Sigmoid colon (tissue), 7 donors: ENCODE results near the gene LDLRAD4. TPM values are rescaled to one million over a fixed set of nuclear protein-coding genes. Genes with fewer than 3 reads are reported as not detected.

Experiments
- DNase-seq: peaks from one replicate; pipeline ENCODE4 v3.0.0-alpha.2; 2019
- H3K27ac ChIP-seq, 4 donors: fragments of 200-600 bp; sonication (generic); one replicate each; pipeline ENCODE4 v1.5.1; 2016 to 2019; ENCODE audit warnings: mild to moderate bottlenecking in 1 of 4
- H3K27me3 ChIP-seq, 3 donors: fragments of 200-600 bp; sonication (generic); one replicate each; pipeline ENCODE4 v1.5.1; 2019; ENCODE audit warnings: mild to moderate bottlenecking in 1 of 3
- H3K36me3 ChIP-seq, 4 donors: fragments of 200-600 bp; sonication (generic); one replicate each; pipeline ENCODE4 v1.5.1; 2016 to 2019
- H3K4me1 ChIP-seq, 4 donors: fragments of 200-600 bp; sonication (generic); one replicate each; pipeline ENCODE4 v1.5.1; 2017 to 2019
- H3K4me3 ChIP-seq, 4 donors: fragments of 200-600 bp; sonication (generic); one replicate each; pipeline ENCODE4 v1.5.1; 2017 to 2019; ENCODE audit warnings: mild to moderate bottlenecking in 2 of 4, moderate library complexity in 1 of 4
- H3K9me3 ChIP-seq, 4 donors: fragments of 200-600 bp in 3 of 4; sonication (generic) in 3 of 4; one replicate each; pipeline versions ENCODE4 v1.5.1 to v1.6.1; 2013 to 2019
- CTCF ChIP-seq, 4 experiments: fragments of 450-650 bp in 3 of 4; fragments of 200-600 bp in 1 of 4; IDR thresholded peaks; one replicate each; pipeline ENCODE4 v1.5.1; 2016 to 2019; ENCODE audit warnings: antibody characterized with exemption in 4 of 4, mild to moderate bottlenecking in 3 of 4, moderate library complexity in 2 of 4
- EP300 ChIP-seq, 4 donors: sonication (generic); formaldehyde crosslinking; IDR thresholded peaks; one replicate each; pipeline ENCODE4 v1.6.1; 2017; ENCODE audit warnings: antibody characterized with exemption in 4 of 4
- POLR2A ChIP-seq, 2 donors: fragments of 450-650 bp; IDR thresholded peaks; one replicate each; pipeline ENCODE4 v1.6.1; 2016; ENCODE audit warnings: antibody characterized with exemption in 2 of 2, mild to moderate bottlenecking in 2 of 2, moderate library complexity in 2 of 2
- POLR2AphosphoS5 ChIP-seq, 4 donors: sonication (generic); formaldehyde crosslinking; IDR thresholded peaks; one replicate each; pipeline ENCODE4 v1.6.1; 2017; ENCODE audit warnings: antibody characterized with exemption in 4 of 4
- WGBS, 2 donors: extraction: QIAGEN DNeasy Blood & Tissue Kit; methylation state at CpG; one replicate each; pipeline ENCODE4 v1.1.7; 2013; 5-methylcytosine and 5-hydroxymethylcytosine counted together
- intact Hi-C: fragments of 100-400 bp; cut with DNase I; formaldehyde crosslinking; loops from one replicate; pipeline ENCODE4 v1.15.1; 2023
- polyA plus RNA-seq, 3 donors: library from polyadenylated mRNA; stranded (reverse); fragments of 200-250 nt; gene quantifications; one replicate each; pipeline ENCODE4 v1.2.3, GENCODE V29; 2013
- total RNA-seq, 4 donors: library from RNA; depleted of rRNA; stranded (reverse); fragments of >200 nt; gene quantifications; one replicate each; pipeline ENCODE4 v1.1.0, GENCODE V29; 2016
- donor health status: healthy with polysubstance abuse.
- donor health status: Bipolar disorder and iron deficiency.
- donor health status: healthy.

Gene LDLRAD4
- total and polyA plus RNA-seq, 7 donors = 1.2 to 28.2 (median 17.2) TPM

DNA sequence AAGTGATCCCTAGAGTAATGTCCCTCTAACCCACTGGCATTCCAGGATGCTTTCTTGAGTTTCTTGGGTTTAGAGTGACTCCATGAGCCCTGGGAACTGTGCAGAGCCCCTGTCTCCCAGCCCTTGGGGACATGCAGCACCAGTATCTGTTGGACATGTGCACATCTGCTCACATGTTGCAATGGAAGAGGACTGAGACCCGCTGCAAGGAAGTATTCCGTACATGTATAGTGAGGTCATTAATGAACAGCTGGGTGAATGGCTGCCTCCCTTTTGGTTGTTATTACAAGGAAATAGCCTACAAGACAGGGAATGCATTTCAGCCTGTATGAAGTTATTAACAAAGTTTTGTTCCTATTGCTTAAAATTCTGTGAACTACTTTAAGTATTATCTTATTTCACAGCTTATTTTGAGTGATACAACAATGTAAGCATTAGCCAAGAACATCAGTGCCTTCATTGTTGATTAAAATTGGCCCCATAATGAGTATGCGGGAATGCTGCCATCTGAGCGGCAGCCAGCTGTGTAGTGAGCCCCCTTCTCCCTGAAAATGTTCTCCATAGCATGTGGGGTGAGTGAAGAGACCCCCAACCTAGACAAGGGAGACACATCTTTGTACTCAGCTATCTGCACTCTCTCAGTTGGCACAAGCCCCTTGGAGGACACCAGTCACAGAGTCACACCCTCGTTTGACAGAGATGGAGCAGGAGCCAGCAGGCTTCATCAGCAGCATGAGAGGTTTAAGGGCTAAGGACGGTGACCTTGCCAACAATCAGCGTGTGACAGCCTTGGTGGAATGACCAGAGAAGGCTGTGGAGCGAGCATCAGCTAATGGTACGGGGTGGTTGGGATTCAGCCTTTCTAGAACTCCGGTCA lies 420.4 kb downstream of the LDLRAD4 start:
- TF ChIP-seq POLR2A (IDR thresholded peaks at IDR 0.05) = no peak
- no peak for TF ChIP-seq CTCF (IDR thresholded peaks at IDR 0.05)
- no peak for TF ChIP-seq POLR2AphosphoS5 (IDR thresholded peaks at IDR 0.05)
- no peak for TF ChIP-seq EP300 (IDR thresholded peaks at IDR 0.05)
- H3K27me3 ChIP-seq = no peaks in the 10 kb centered on the region
- WGBS, 2 donors = 93 to 94% methylated on average over 10 of the region's 10 CpGs
- peaks cover 0 to 20% (median 10%) of the 10 kb centered on the region in 4 donors for H3K4me1 ChIP-seq
- H3K9me3 ChIP-seq = no peaks in the 10 kb centered on the region
- peak; percentile 51 for DNase-seq
- H3K4me3 ChIP-seq = no peak overlapping the region
- H3K27ac ChIP-seq = no peak overlapping the region
- H3K36me3 ChIP-seq = no peaks in the 10 kb centered on the region
- intact Hi-C loops = no loop called here

GRCh38 chr18:13640266-13640860 lies 421.8 kb downstream of the LDLRAD4 start:
- no peaks in the 10 kb centered on the region for H3K9me3 ChIP-seq
- peaks cover 0 to 20% (median 10%) of the 10 kb centered on the region in 4 donors for H3K4me1 ChIP-seq
- H3K27ac ChIP-seq = no peak overlapping the region
- no peaks in the 10 kb centered on the region for H3K27me3 ChIP-seq
- intact Hi-C loops = loop anchor here (5.0 kb wide), 1 partner anchor 523 kb away; no protein-coding TSS in a partner anchor
- H3K4me3 ChIP-seq = no peak overlapping the region
- WGBS, 2 donors = 85 to 87% methylated on average over 10 of the region's 10 CpGs
- TF ChIP-seq POLR2AphosphoS5 (IDR thresholded peaks at IDR 0.05) (no peak), CTCF (IDR thresholded peaks at IDR 0.05) (no peak), EP300 (IDR thresholded peaks at IDR 0.05) (no peak), POLR2A (IDR thresholded peaks at IDR 0.05) (no peak)
- DNase-seq = peak; percentile 25
- peaks cover 0 to 8% (median 3%) of the 10 kb centered on the region in 4 donors for H3K36me3 ChIP-seq

DNA sequence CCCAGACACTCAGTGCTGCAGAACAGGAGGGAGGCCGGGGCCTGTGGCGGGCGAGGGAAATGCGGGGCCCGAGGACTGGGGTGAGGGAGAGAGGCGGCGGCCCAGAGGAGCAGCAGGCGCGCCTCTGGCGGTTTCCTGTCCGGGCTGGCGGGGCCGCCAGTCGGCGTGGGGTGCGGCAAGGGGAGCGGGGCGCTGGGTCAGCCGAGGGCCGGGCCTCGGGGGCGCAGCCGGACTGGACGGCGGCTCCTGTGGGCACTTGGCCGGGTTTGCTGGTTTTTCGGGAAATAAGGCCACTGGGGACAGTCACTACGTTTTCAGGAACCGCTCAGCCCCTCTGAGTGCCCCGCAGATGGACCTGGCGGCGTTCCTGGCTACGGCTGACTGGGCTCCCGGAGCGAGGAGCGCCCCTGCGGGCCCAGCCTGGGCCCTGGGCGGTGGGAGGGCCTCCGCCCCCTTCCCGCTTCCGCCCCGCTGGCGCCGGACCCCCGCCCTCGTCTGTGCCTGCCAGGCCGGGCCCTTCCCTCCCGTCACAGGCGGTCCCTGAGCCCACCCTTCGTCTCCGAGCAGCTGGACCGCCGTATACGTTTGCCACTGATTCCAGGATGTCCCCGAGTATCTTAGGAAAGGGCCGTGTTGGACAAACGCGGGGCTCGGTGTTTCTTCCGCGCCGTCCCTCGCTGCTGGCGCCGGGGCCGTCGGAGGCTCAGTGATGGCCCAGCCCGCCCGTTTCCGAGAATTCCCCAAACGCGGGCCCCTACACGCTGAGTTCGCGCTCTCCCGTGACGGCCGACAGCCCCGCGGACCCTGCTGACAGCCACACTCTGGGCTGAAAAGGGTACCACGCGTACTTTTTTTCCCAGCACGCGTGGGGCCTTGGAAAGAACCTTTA lies 423.2 kb downstream of the LDLRAD4 start:
- intact Hi-C loops = loop anchor here (5.0 kb wide), 1 partner anchor 524 kb away; no protein-coding TSS in a partner anchor
- H3K27ac ChIP-seq = peak overlapping the region; percentile 36 to 60 (median 52)
- DNase-seq = peak; percentile 69
- peaks cover 0 to 20% (median 10%) of the 10 kb centered on the region in 4 donors for H3K4me1 ChIP-seq
- peaks cover 0 to 18% (median 9%) of the 10 kb centered on the region in 4 donors for H3K36me3 ChIP-seq
- H3K4me3 ChIP-seq = peak overlapping the region; percentile 12 to 49 (median 42)
- TF ChIP-seq POLR2AphosphoS5 (IDR thresholded peaks at IDR 0.05) = peak in 1 of 4 donors; percentile 8
- TF ChIP-seq POLR2A (IDR thresholded peaks at IDR 0.05) = no peak
- WGBS, 2 donors = 50 to 84% methylated on average over 84 of the region's 84 CpGs
- no peaks in the 10 kb centered on the region for H3K9me3 ChIP-seq
- H3K27me3 ChIP-seq = no peaks in the 10 kb centered on the region

DNA sequence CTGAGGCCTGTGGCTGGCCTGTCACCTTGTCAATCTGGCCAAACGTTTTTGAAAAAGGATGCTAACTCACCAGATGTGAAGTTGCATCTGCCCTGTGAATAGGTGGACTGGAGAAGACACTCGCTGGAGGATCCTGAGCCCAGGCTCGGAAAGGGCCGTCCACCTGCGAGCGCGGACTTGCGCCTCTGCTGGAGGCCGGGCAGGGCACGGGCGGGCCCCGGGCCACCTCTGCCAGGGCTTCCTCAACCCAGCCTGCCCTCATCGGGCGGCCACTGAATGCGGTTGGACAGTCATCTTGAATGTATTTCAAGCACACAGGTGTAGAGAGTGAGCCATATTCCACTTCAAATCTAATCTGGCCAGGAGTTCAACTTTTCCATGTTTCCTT lies 423.9 kb downstream of the LDLRAD4 start:
- 93 to 95% methylated on average over 15 of the region's 15 CpGs for WGBS, 2 donors
- Histone ChIP-seq H3K27ac (peak overlapping the region in 3 of 4 donors; percentile 36 to 60 (median 59)), H3K4me1 (peaks cover 0 to 20% (median 10%) of the 10 kb centered on the region in 4 donors), H3K9me3 (no peaks in the 10 kb centered on the region), H3K27me3 (no peaks in the 10 kb centered on the region), H3K36me3 (peaks cover 0 to 21% (median 9%) of the 10 kb centered on the region in 4 donors), H3K4me3 (peak overlapping the region in 2 of 4 donors; percentile 49)
- no peak for DNase-seq
- intact Hi-C loops = loop anchor here (5.0 kb wide), 1 partner anchor 525 kb away; no protein-coding TSS in a partner anchor
- TF ChIP-seq POLR2AphosphoS5 (IDR thresholded peaks at IDR 0.05) (no peak), POLR2A (IDR thresholded peaks at IDR 0.05) (no peak), EP300 (IDR thresholded peaks at IDR 0.05) (no peak), CTCF (IDR thresholded peaks at IDR 0.05) (no peak)
